GM19193 (cell line): Measurements from ENCODE around the gene NTHL1.

ENCODE experiments used
- POLR2A ChIP-seq: IDR thresholded peaks from 4 replicates; pipeline ENCODE4 v1.6.1; 2011; ENCODE audit not compliant: insufficient read depth, insufficient read length; ENCODE audit errors: extremely low read depth

The NTHL1 gene

DNA sequence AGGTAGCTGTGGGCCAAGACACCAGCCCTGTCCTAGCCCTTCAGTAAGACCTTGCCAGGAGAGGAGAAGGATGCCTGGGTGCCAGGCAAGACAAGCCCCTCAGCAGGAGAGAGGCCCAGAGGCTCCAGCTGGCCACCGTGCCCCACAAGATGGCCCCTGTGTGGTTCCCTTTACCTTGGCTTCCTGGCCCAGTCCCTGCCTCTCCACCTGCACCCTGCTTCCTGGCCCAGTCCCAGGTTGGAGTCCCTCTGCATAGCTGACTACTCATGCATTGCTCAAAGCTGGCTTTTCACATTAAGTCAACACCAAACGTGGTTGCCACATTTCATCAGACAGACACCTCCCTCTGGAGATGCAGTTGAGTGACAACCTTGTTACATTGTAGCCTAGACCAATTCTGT is 53.9 kb downstream of the NTHL1 start:
- no peak for TF ChIP-seq POLR2A

DNA sequence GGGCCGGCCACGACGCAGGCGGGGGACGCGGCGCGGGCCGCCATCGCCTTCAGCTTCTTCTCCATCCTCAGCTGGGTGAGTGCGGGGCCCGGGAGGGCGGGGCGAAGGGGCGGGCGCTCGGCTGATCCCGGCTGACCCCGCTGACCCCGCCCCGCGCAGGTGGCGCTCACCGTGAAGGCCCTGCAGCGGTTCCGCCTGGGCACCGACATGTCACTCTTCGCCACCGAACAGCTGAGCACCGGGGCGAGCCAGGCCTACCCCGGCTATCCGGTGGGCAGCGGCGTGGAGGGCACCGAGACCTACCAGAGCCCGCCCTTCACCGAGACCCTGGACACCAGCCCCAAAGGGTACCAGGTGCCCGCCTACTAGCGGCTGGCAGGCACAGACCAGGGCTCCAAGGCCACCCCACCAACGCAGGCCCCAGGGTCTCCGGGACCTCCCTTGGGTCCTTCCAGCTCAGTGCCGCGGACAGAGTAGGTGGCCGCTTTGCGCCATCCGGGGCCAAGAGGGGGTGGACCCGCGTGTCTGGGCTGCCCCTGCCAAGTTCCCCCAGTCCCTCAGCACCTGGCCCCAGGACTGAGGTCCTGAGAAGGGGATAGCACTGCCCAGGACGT is 54.8 kb downstream of the NTHL1 start:
- TF ChIP-seq POLR2A = no peak

DNA sequence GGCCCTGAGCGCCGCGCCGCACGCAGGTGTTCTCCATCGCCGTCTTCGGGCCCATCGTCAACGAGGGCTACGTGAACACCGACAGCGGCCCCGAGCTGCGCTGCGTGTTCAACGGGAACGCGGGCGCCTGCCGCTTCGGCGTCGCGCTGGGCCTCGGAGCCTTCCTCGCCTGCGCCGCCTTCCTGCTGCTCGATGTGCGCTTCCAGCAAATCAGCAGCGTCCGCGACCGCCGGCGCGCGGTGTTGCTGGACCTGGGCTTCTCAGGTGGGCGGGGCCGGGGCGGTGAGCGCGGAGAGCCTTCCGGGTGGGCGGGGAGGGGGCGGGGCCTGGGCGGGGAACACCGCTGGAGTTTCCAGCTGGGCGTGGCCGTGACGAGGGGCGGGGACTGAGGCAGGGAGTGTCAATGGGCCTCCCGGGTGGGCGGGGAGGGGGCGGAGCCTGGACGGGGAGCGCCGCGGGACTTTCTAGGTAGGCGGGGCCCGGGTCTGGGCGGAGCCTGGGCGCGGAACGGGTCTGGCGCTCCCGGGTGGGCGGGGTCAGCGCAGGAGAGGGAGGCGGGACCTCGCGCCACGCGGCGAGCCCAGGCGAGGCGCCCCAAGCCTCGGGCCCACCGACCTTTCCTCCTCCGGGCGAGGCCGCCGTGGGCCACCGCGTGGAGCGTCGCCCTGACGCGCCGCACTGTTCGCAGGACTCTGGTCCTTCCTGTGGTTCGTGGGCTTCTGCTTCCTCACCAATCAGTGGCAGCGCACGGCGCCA is 55.5 kb downstream of the NTHL1 start:
- peak; percentile 64 for TF ChIP-seq POLR2A

DNA sequence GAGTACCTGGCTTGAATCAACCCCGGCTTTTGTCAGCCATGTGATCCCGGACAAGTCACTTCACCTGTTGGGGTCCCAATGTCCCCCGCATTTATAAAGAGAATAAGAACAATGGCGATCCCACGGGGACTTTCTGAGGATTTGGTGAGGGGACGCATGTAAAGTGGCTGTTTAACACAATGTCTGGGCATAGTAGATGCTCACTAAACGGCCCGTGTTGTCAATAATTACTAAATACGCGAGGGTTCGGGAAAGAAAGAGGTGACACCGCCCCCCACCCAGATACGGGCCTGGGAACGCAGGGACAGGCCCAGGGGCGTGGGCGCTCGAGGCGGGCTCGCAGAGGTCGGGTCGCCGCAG is 56.1 kb downstream of the NTHL1 start:
- TF ChIP-seq POLR2A = no peak

DNA sequence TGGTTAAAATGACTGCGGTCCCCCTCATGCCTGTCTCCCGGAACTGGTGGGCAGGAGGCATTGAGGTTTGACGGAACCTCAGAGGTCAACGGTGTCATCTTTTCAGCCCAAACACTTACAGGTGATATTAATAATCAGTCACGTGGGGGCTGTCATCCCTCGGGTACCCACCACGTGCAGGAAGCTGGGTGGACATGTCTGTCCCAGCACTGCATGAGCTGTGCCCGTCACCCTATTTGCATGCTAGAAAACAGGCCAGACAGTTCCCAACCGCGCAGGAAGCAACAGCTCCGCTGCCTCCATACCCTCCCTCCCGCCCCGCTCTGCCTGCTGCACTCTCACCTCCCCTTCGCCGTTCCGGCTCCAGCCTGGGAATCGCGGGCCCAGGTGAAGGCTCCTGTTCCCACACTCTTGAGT is 56.5 kb downstream of the NTHL1 start:
- peak; percentile 21 for TF ChIP-seq POLR2A

DNA sequence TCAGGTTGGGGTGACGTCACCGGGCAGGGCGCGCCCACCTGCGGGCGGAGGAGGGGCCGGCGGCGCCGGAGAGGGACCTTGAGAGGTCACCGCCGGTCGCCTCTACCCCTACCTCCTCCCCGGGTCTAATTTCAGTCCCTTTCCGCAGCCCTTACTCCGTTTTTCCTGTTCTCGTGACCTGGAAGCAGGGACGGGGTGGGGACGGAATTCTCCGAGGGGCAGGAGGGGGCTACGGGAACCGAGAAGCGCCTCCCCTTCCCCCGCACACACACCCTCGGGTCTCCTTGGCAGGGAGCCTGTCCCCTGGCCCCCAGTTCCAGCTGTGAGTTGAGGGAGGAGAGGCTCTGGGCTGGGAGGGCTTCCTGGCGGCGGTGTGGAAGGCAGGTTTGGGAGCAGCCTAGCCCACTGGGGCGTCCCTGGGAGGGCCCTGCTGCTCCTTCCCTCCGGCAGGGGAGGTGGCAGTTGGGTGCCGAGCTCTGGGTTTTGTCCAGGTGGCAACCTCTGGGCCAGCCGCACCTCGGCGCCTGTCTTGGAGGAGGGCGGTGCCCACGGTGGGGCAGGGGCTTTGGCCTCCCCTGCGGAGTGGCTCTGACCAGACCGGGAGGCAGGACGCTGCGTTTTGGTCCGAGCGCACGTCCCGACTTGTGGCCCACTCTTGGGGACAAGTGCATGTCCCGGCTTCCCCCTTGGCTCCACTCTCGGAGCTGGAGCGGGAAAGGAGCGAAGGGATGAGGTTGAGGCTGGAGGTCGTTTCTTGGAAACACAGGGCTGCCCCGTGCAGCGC is 57.1 kb downstream of the NTHL1 start:
- TF ChIP-seq POLR2A = no peak

DNA sequence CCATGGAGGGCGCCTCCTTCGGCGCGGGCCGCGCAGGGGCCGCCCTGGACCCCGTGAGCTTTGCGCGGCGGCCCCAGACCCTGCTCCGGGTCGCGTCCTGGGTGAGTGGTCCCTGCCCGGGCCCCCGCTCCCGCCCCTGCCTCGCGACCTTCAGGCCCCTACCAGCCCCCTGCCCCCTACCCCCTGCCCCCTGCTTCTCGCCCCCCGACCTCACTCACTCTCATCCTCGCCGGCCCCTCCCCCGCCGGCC is 57.6 kb downstream of the NTHL1 start:
- no peak for TF ChIP-seq POLR2A
